Nucleus accumbens (tissue), 56 donors: ENCODE results near the gene TSEN34.
"Not testable (repeated sequence)": the region's sequence is repeated elsewhere in the genome, so short reads cannot be mapped to it uniquely, and the experiment has no call there.

ENCODE experiments used
- DNase-seq, 56 donors: peaks; one replicate each; lab custom pipeline; 2025; lab: John Stamatoyannopoulos, UW

TSEN34 gene

DNA sequence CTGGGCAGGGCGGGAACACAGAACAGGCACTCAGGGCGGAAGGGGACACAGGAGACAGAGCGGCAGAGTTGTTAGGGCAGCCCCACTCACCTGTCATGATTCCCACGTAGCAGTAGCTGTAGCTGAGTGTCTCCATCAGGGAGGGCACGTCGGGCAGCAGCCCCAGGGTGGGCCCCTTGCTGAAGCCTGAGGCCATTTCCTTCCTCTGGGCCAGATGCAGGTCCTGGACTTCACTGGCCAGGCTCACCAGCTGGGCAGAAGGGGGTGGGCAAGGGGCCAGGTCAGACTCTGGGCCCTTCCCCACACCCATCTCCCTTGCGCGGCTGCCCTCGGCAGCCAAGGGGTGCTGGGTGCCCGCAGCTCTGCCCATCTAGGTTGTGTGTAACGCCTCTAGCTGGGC, 7.7 kb upstream of the TSEN34 start:
- no peak for DNase-seq

DNA sequence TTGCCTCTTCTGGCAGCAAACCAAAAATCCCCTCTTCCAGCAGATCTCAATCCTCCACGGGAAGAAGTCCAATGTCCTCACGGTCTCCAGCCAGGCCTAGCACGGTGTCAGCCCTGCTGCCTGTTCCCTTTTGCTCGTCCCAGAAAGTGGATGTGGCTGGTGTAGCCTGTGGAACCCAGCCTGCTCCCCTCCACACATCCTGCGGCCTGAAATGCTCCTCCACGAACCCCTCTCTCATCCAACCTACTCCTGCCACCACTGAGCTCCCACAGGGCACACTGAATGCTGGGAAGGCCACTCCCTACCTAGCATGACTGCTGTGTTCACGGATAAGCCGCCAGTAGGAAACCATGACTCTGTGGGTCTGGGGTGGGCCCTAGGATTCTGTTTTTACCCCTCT, 4.8 kb upstream of the TSEN34 start:
- no peak for DNase-seq

DNA sequence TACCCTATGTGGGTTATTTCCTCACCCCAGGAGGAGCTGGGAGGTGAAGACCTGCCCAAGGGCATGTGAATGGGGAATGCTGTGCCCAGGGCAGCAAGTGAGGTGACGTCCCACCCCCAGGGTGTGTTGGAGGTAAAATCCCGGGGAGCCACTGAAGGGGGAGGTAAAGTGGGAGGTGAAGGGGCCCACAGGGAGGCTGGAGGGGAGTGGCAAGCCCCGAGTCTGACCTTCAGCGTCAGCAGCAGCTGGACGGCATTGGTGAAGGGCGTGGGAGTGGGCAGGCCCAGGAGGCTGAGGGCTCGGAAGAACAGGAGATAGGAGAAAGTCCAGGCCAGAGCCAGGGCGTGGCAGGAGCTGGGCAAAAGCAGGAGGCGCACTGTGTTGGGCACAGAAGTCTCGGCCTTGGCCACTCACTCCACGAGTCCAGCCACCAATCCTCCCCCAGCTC, 4.2 kb upstream of the TSEN34 start:
- no peak for DNase-seq

DNA sequence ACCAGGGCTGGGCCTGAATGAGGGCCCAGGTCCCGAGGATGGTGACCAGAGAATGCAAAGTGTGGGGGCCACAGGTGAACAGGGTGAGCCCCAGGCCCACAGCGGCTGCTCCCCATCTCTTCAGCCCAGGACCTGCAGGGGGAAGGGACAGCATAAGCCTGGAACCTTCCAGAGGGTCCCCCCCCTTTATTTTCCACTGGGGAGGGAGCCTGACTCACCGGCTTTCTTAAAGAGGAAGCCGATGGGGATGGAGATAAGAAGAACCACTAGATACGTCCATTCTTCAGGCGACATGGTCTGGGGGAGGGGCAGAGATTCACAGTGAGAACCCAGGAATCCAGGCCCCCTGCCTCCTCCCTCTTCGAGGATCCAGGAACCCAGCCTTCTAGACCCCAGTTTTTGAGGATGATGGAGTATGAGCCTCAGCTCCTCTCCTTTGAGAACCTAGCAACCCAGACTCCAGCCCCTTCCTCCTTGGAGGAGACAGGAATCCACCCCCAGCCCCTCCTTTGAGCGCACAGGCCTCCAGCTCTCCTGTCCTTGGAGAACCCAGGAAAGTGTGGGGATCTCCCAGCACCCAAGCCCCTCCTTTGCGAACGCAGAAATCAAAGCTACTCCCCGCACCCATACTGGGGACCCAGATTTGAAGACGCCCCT, 2.8 kb upstream of the TSEN34 start:
- peak in 10 of 56 donors; percentile 5 to 42 (median 20) for DNase-seq

DNA sequence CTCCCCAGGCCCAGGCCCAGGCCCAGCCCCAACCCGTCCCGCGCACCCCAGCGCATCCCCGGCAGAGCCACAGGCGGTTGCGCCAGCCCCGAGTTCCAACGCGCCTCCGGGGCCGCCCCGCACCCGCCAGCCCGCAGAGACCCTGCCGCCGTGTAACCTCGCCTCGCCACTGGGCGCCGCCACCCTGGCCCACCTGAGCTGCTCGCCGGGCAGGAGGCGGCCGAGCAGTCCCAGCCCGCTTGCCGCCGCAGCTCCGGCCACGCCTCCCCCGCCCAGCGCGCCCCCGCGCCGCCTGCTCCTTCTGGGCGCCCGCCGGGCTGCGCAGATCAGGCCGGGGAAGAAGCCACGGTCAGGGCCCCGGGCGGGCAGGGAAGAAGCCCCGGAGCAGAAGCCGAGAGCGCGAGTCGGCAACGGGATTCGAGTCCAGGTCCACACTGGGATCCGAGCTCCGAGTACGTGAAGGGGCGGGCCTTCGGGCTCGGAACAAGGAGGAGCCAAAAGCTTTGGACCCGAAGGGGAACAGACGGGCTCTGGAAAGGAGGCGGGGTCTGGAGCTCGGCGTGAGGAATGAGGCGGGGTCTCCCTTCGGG, 1.9 kb upstream of the TSEN34 start, which contains the start of gene MBOAT7:
Gene MBOAT7, minus strand, starts transcription at position 436 of the 590 bp plus-strand sequence. CDS start 1,072 bp downstream, outside the sequence.
- DNase-seq, result peak in 3 of 56 donors; percentile 52 to 71 (median 68)

DNA sequence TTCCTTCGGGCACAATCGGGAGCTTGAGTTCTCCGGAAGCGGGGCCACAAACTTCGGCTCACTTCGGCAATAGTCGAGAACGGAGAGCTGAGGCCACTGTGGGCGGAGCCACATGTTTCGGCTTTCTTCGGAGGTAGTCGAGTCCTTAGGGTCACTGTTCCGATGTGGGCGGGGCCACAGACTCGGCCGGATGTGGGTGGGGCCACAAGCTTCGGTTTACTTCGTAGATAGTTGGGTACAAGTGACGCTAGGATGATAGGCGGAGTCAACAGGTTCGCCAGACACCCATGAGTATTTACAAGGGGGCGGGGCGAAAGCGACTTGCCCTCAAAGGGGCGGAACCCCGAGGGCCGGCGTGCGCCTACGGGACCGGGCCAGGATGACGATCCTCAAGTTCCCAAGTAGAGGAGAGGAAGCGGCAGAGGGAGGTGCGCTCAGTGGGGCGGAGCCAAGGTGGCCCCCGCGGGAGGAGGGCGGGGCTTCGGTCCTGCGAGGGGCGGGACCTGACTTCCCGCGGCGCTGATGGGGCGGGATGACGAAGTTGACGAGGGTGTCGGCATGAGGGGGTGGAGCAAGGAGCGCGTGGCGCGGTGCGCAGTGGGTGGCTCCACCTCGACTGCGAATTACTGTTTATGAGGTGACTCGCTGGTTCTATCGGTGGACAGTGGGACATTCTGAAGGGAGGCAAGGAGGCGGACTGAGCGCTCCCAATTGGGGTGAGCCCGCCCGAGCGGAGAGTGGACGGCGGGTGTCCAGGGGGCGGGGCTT, 1.2 kb upstream of the TSEN34 start:
- DNase-seq, result peak; percentile 98 to 100 (median 100)

DNA sequence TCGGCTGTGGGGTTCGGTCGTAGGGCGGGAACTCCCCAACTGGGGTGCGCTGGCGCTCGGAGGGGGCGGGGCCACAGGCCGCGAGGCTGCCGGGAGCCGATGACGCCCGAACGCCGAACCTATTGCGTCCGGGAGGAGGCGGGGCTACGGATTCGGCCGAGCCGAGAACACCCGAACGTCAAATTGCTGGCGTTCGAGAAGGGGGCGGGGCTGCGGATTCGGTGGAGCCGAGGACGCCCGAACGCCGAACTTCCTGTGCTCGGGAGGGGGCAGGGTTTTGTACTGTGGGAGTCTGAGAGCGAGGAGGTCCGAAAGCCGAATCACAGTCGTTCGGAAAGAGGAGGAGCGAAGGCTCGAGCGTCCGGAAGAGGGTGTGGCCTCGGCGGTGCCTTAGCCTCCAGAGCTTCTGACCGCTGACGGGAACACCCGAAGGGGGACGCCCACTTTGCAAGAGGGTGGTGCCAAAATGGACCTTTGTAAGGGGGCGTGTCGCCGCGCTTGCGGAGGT, 551 bp upstream of the TSEN34 start:
- peak; percentile 87 to 100 (median 100) for DNase-seq

DNA sequence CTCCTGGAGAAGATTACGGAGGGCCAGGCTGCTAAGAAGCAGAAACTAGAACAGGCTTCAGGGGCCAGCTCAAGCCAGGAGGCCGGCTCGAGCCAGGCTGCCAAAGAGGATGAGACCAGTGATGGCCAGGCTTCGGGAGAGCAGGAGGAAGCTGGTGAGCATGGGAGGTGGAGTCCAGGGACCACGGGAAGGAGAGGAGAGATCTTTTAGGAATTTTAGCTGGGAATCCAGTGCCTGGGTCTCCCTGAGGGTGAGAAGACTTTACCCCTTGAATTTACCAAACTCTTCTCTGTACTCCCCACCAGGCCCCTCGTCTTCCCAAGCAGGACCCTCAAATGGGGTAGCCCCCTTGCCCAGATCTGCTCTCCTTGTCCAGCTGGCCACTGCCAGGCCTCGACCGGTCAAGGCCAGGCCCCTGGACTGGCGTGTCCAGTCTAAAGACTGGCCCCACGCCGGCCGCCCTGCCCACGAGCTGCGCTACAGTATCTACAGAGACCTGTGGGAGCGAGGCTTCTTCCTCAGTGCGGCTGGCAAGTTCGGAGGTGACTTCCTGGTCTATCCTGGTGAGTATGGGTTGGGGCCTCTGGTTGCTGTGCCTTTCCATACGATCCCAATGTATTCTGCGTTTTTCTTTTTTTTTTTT, 824 bp downstream of the TSEN34 start:
- peak in 2 of 56 donors; percentile 37 to 41 for DNase-seq

DNA sequence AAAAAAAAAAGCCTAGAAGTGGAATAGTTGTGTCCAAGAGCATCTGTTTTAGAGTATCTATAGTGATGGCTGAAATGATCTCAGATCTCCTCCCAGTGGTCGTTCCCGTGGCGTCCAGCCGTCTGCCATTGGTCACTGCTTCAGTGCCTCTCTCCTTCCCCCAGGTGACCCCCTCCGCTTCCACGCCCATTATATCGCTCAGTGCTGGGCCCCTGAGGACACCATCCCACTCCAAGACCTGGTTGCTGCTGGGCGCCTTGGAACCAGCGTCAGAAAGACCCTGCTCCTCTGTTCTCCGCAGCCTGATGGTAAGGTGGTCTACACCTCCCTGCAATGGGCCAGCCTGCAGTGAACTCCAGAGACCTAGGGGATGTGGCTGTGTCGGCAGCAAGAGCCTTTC, 1.9 kb downstream of the TSEN34 start:
- DNase-seq, result no peak

DNA sequence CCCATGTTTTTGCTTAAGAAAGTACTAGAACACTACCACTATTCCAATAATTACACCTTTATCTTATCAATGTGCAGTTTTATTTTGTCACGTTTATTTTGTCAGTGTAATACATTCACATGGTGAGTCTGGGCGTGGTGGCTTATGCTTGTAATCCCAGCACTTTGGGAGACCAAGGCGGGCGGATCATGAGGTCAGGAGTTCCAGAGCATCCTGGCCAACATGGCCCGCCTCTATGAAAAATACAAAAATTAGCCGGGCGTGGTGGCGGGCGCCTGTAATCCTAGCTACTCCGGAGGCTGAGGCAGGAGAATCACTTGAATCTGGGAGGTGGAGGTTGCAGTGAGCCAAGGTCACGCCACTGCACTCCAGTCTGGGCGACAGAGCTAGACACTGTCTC, 3.4 kb downstream of the TSEN34 start:
- not testable (repeated sequence) for DNase-seq

DNA sequence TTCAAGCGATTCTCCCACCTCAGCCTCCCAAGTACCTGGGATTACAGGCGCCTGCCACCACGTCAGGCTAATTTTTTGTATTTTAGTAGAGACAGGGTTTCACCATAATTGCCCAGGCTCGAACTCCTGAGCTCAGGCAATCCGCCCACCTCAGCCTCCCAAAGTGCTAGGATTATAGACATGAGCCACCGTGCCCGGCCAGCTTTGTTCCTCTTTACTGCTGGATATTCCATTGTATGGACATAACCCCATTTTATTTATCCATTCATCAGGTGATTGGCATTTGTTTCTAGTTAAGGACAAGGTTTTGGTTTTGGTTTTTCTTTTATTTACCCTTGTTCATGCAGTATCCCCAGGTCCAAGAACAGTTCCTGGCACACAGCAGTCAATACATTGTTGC, 5.4 kb downstream of the TSEN34 start:
- no peak for DNase-seq

DNA sequence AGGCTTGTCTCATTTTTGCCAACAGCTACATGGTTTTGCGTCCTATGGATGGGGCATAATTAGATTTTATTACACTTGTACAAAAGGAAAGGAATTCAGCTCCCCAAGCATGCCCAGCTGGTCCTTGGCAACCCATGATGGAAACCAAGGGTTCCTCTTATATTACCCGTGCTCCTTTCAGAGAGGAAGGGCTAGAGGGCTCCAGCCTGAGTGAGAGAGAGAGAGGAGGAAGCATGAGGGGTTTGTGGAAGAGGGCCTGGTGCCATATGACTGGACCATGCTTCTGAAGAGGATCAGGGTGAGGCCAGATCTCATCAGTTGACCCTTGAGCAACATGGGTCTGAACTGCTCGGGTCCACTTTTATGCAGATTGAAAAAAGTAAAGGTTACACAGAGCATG, 6.0 kb downstream of the TSEN34 start:
- DNase-seq, result no peak

DNA sequence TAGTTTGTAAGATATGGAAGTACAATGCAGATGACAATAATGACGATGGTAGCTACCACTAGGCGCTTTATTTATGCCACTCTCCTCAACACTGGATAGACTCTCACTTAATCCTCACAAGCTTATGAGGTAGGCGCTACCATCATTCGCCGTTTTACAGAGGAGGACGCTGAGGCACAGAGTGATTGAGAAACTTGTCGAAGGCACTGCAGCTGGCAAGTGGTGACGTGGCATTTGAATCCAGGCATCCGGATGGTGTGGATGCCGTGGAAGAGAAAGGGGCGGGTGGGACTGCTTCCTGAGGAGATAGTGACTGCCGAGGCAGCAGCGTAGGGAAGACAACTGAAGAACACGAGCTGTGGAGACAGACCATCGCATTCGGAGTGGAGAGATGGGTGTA, 8.3 kb downstream of the TSEN34 start:
- DNase-seq, result no peak

DNA sequence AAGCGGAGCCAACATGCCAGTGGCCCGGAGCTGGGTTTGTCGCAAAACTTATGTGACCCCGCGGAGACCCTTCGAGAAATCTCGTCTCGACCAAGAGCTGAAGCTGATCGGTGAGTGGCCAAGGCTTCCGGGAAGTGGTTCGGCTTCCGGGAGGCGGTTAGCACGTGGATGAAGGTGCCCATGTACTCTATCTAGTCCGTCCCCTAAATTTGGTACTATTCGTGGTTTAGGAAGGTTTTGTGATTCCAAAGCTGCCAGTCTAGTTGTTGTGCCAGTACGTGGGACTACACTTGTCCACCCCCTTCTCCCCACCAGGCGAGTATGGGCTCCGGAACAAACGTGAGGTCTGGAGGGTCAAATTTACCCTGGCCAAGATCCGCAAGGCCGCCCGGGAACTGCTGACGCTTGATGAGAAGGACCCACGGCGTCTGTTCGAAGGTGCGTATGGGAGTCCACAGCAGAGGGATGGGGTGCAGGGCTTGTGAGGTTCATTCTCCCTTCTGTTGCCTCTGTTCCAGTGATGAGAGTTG, 10.1 kb downstream of the TSEN34 start:
- DNase-seq, result no peak

DNA sequence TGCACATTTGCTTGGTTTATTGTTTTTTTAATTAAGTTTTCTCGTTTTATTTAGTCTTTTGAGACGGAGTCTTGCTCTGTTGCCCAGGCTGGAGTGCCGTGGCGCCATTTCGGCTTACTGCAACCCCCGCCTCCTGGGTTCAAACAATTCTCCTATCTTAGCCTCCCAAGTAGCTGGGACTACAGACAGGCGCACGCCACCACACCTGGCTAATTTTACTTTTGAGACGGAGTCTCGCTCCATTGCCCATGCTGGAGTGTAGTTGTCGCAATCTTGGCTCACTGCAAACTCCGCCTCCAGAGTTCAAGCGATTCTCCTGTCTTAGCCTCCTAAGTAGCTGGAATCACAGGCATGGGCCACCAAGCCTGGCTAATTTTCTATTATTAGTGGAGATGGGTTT, 10.9 kb downstream of the TSEN34 start:
- DNase-seq, result no peak

DNA sequence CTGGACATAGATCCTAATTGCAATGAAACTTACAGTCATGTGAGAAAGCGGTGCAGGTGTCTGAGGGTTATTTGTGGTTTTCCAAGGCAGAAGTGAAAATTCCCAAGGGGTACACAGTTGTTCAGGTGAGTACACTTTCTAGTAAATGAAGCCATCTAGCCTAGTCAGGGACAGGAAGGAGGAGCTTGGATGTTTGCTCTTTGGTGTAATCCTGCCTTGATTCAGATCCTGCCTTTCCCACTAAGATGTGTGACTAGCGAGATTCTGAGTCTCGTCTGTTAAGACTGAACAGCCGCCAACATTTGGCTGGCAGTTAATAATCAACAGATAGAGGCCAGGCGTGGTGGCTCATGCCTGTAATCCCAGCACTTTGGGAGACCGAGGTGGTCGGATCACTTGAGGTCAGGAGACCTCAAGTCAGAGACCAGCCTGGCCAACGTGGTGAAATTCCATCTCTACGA, 12.1 kb downstream of the TSEN34 start:
- DNase-seq, result no peak

DNA sequence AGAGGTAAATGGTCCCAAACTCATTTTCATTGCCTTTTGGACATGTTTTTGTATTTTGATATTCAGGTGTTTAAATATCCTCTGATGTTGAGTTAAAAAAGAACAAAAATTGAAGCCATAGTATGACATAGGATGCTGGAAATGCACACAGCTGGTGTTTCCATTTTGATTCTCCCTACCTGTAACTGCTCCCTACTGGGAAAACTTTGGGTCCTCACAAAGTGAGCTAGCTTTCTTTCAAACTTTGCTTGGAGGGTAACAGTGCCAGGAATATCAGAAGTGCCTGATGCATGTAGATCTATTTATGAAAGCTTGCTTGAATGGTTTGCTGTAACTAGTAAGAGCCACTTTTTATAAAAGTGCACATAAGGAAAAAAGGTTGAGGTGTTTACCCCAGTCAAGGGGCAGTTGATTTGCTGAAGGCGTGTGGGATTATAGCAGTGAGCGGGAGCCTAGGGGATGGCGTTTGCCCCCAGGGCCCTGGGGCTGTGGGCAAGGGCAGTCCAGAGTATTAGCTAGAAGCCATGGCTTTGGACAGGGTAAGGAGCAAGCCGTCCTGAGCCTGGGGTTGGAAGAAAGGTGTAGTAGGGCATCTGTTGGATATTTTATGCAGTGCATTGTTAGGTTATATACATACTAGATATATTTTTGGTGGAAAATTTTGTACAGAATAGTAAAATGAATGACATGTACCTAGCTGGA, 13.8 kb downstream of the TSEN34 start:
- DNase-seq, result no peak

DNA sequence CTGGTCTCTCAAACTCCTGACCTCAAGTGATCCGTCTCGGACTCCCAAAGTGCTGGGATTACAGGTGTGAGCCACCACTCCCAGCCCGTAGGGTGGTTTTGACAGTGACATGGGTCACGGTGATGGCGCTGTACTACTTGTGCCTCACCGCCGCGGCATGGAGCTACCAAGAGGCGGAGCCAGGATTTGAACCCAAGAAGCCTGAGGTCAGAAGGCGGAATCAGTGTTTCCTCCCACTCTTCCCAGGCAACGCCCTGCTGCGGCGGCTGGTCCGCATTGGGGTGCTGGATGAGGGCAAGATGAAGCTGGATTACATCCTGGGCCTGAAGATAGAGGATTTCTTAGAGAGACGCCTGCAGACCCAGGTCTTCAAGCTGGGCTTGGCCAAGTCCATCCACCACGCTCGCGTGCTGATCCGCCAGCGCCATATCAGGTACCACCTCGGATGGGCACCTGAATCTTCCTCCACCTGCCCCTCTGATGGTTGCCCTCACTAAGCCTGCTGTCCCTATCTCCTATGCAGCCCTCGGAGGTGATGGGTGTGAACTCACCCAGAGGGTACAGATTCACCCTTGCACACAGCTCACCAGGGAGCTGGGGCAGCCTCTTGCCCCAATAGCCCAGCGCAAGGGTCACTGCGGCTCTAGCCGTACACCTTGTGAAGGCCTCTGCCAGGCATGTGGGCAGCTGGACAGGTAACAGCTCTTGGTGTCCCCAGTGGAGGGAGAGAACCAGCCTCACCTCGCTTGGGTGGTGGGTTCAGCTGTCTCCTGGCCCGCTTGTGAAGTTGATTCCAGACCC, 15.1 kb downstream of the TSEN34 start:
- DNase-seq, result no peak

DNA sequence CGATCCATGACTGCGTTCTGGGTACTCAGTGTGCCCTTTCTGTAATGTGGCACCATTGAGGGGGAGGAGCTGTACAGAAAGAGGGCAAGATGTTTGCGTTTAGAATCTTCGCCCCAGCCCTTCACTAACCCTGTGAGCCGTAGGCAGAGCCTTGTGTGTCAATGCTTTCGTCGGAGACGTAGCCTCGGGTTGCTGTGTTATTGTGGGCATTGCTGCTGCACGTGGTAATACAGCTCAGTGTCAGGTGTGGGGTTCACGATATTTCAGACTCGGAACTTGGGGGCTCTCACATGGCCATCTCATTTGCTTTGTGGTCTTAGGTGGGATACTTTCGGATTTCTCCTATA, 15.7 kb downstream of the TSEN34 start:
- no peak for DNase-seq
